OCI-LY7 (cell line): ENCODE measurements around the gene CRY1.

Source experiments
- CTCF ChIP-seq: fragments of 200-600 bp; sonication (generic); conservative IDR thresholded peaks from 2 replicates; pipeline ENCODE4 v1.5.1; 2014; ENCODE audit warnings: mild to moderate bottlenecking, antibody characterized with exemption, low read length, moderate library complexity, mixed read lengths
- EZH2phosphoT487 ChIP-seq: fragments of 200-600 bp; sonication (generic); IDR thresholded peaks from 2 replicates; pipeline ENCODE4 v1.6.1; 2018; ENCODE audit warnings: low read depth, borderline replicate concordance, mild to moderate bottlenecking, mixed run types, antibody characterized with exemption, low read length, moderate library complexity, mixed read lengths

GRCh38 chr12:107007411-107007810, 85.9 kb downstream of the CRY1 start:
- TF ChIP-seq CTCF = no peak
- TF ChIP-seq EZH2phosphoT487 = no peak
